ENCODE measurements around the gene NRL.

Gene NRL

GRCh38 chr14:24067133-24068082, 47.3 kb downstream of the NRL start:
- TF ChIP-seq POU2F2 (IDR thresholded peaks at IDR 0.05; ENCODE audit: low read depth, low read length) (no peak), SPI1 (IDR thresholded peaks at IDR 0.05; ENCODE audit: low read depth, low read length) (no peak), POLR2AphosphoS5 (IDR thresholded peaks at IDR 0.05; ENCODE audit: low read depth, low read length) (no peak), POLR2A (IDR thresholded peaks at IDR 0.05; ENCODE audit: low read depth, low read length) (no peak), PAX5 (IDR thresholded peaks at IDR 0.05; ENCODE audit: insufficient read depth, low read length, severe bottlenecking) (no peak), TAF1 (IDR thresholded peaks at IDR 0.05; ENCODE audit: low read depth, low read length) (no peak)
- FAIRE-seq, result no peak
- DNase-seq (ENCODE audit: insufficient read length, low spot score), result no peak

- no peak for FAIRE-seq
- TF ChIP-seq POU2F2 (IDR thresholded peaks at IDR 0.05; ENCODE audit: low read depth, low read length) (no peak), SPI1 (IDR thresholded peaks at IDR 0.05; ENCODE audit: low read depth, low read length) (no peak), PAX5 (IDR thresholded peaks at IDR 0.05; ENCODE audit: insufficient read depth, low read length, severe bottlenecking) (no peak), POLR2AphosphoS5 (IDR thresholded peaks at IDR 0.05; ENCODE audit: low read depth, low read length) (no peak), TAF1 (IDR thresholded peaks at IDR 0.05; ENCODE audit: low read depth, low read length) (no peak), POLR2A (IDR thresholded peaks at IDR 0.05; ENCODE audit: low read depth, low read length) (no peak)
- no peak for DNase-seq (ENCODE audit: insufficient read length, low spot score)
Measured at GRCh38 chr14:24066496-24067132, 48.1 kb downstream of the NRL start.

DNA sequence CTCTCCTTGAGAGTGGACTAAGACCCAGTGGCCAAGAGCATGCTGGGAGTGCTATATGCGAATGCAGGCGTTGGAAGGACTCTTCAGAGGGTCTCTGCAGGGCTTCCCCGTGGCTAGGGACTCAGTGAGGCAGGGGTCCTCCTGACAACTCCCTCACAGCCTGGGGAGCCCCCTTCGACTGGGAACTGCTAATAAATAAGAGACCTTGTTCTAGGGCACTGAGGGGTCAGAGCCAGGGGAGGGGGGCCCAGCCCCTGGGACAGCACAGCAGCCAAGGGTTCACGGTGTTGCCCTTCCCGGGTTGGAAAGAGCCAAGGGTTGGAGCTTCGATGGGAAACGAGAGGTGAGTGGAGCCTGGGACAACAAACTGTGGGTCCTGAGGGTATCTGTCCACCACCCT, 49.3 kb downstream of the NRL start:
- no peak for FAIRE-seq

DNA sequence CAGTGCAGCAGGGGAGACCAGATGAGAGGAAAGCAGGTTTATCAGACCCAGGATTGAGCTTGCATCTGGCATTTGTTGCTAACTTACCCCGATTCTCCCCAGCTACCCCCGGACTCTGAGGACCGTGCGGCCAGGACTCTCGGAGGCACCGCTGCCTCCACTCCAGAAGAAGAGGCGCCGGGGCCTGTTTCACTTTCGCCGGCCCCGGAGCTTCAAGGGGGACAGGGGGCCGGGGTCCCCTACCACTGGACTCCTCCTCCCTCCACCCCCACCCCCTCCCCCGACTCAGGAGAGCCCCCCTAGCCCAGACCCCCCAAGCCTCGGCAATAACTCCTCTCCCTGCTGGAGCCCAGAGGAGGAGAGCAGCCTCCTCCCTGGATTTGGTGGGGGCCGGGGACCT, 49.9 kb downstream of the NRL start:
- FAIRE-seq (no peak), DNase-seq (ENCODE audit: insufficient read length, low spot score) (no peak)
- TF ChIP-seq POLR2AphosphoS5 (IDR thresholded peaks at IDR 0.05; ENCODE audit: low read depth, low read length), result no peak
- no peak for TF ChIP-seq PAX5 (IDR thresholded peaks at IDR 0.05; ENCODE audit: insufficient read depth, low read length, severe bottlenecking)

More for the DNA sequence above, 49.3 kb downstream of the NRL start:
- DNase-seq (ENCODE audit: insufficient read length, low spot score), result no peak
- no peak for TF ChIP-seq POU2F2 (IDR thresholded peaks at IDR 0.05; ENCODE audit: low read depth, low read length)
- TF ChIP-seq TAF1 (IDR thresholded peaks at IDR 0.05; ENCODE audit: low read depth, low read length), result no peak
- TF ChIP-seq POLR2A (IDR thresholded peaks at IDR 0.05; ENCODE audit: low read depth, low read length), result no peak
- no peak for TF ChIP-seq PAX5 (IDR thresholded peaks at IDR 0.05; ENCODE audit: insufficient read depth, low read length, severe bottlenecking)
- no peak for TF ChIP-seq SPI1 (IDR thresholded peaks at IDR 0.05; ENCODE audit: low read depth, low read length)
- no peak for TF ChIP-seq POLR2AphosphoS5 (IDR thresholded peaks at IDR 0.05; ENCODE audit: low read depth, low read length)

- DNase-seq (ENCODE audit: insufficient read length, low spot score) (no peak), FAIRE-seq (no peak)
Measured at GRCh38 chr14:24064091-24064795, 50.5 kb downstream of the NRL start.

DNA sequence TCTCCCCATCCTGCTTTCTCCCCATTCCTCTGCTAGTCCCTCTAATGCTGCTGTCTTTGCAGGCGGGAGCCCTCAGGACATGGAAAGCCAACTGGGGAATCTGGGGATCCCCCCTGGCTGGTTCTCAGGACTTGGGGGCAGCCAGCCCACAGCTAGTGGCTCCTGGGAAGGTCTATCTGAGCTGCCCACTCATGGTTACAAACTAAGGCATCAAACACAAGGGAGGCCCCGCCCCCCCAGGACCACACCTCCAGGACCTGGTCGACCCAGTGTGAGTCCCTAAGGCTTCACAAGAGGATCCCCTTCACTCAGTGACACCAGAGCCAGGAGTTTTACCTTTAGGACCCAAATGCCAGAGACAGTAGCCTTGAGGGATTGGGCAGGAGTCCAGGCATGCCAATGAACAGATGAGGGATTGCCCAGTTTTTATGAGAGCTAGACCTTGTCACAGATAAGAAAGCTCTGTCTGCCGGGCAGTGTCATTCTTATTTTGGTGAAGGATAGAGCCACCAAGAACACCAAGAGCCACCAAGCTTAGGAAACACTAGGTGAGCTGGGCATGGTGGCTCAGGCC, 51.4 kb downstream of the NRL start:
- no peak for TF ChIP-seq POU2F2 (IDR thresholded peaks at IDR 0.05; ENCODE audit: low read depth, low read length)
- TF ChIP-seq POLR2AphosphoS5 (IDR thresholded peaks at IDR 0.05; ENCODE audit: low read depth, low read length), result no peak
- no peak for TF ChIP-seq TAF1 (IDR thresholded peaks at IDR 0.05; ENCODE audit: low read depth, low read length)
- TF ChIP-seq PAX5 (IDR thresholded peaks at IDR 0.05; ENCODE audit: insufficient read depth, low read length, severe bottlenecking), result no peak
- no peak for TF ChIP-seq SPI1 (IDR thresholded peaks at IDR 0.05; ENCODE audit: low read depth, low read length)
- TF ChIP-seq POLR2A (IDR thresholded peaks at IDR 0.05; ENCODE audit: low read depth, low read length), result no peak
- FAIRE-seq, result no peak
- no peak for DNase-seq (ENCODE audit: insufficient read length, low spot score)

More at GRCh38 chr14:24064091-24064795, 50.5 kb downstream of the NRL start:
- TF ChIP-seq POU2F2 (IDR thresholded peaks at IDR 0.05; ENCODE audit: low read depth, low read length) (no peak), POLR2AphosphoS5 (IDR thresholded peaks at IDR 0.05; ENCODE audit: low read depth, low read length) (no peak), SPI1 (IDR thresholded peaks at IDR 0.05; ENCODE audit: low read depth, low read length) (no peak), TAF1 (IDR thresholded peaks at IDR 0.05; ENCODE audit: low read depth, low read length) (no peak), POLR2A (IDR thresholded peaks at IDR 0.05; ENCODE audit: low read depth, low read length) (no peak)

DNA sequence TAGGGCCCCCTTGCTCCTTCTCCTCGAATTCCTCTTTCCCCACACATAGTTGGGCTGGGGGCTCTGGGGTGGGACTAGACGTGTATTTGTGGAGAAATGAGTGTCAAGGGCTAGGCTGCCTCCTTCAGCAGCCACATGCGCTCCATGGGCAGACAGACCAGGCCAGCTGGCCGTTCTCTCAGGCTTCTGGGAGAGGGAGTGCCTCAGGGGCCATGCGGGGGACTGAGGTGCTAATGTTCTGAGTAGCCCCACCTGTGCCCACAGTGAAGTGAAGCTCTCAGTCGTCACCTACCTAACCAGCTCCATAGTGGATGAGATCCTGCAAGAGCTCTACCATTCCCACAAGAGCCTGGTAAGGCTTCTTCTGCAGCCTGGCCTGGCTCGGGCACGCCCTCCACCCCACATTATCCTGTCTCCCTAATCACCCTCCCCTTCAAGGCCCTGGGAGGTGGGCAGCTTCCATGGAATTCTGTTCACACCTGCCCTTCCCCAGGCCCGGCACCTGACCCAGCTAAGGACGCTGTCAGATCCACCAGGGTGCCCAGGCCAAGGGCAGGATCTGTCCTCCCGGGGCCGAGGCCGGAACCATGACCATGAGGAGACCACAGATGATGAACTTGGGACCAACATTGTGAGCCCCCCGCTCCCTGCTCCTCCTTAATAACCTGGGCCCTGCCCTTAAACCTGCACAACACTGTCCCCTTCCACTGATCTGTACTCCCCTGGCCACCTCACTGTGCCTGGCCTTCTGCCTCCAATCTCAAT, 52.4 kb downstream of the NRL start:
- FAIRE-seq (no peak), DNase-seq (ENCODE audit: insufficient read length, low spot score) (no peak)
- TF ChIP-seq POLR2AphosphoS5 (IDR thresholded peaks at IDR 0.05; ENCODE audit: low read depth, low read length), result no peak

GRCh38 chr14:24060984-24061913, 53.5 kb downstream of the NRL start:
- no peak for FAIRE-seq
- no peak for DNase-seq (ENCODE audit: insufficient read length, low spot score)
- TF ChIP-seq TAF1 (IDR thresholded peaks at IDR 0.05; ENCODE audit: low read depth, low read length) (no peak), SPI1 (IDR thresholded peaks at IDR 0.05; ENCODE audit: low read depth, low read length) (no peak), PAX5 (IDR thresholded peaks at IDR 0.05; ENCODE audit: insufficient read depth, low read length, severe bottlenecking) (no peak), POLR2AphosphoS5 (IDR thresholded peaks at IDR 0.05; ENCODE audit: low read depth, low read length) (no peak), POLR2A (IDR thresholded peaks at IDR 0.05; ENCODE audit: low read depth, low read length) (no peak), POU2F2 (IDR thresholded peaks at IDR 0.05; ENCODE audit: low read depth, low read length) (no peak)
